GM21786 (cell line): ENCODE data around the gene FOXR1.

Experiments
- ATAC-seq: cut with Tn5 transposase; IDR thresholded peaks from one replicate; pipeline ENCODE4 v1.9.1; 2021; ENCODE audit not compliant: unreplicated experiment

Gene FOXR1

DNA sequence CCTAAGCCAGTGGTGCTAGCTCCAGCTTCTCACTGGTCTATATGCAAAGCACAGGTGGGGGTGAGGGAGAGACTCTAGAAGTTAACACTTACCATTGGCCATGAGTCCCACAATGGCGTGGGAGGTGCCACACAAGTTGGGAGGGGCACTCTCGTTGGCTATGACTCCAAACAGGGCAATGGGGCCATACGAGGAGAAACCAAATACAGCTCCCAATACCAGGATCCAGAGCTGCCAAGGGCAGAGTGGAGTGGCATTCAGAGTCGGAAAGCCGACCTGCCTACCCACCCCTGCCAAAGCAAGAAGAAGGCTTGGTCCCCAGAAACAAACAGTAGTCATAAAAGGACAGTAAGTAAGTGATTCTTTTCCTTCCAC lies 53.5 kb downstream of the FOXR1 start:
- no peak for ATAC-seq

DNA sequence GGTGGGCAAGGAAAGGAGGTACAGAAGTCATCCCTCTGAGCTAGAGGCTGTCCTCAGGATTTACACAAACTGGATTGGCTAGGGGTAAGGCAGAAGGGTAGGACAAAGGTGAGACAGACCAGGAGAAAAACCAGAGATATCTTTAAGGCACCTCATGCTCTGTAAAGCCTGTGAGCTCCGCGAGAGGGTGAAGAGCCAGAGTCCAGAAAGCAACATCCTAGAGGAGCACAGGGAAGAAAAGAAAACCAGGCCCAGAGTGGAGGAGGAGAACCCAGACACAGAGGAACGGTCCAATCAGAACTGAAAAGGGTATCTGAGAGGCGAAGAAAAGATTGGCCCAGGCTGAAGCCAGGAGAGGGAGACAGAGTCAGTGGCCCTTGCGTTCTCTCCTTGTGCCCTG lies 54.0 kb downstream of the FOXR1 start:
- no peak for ATAC-seq

DNA sequence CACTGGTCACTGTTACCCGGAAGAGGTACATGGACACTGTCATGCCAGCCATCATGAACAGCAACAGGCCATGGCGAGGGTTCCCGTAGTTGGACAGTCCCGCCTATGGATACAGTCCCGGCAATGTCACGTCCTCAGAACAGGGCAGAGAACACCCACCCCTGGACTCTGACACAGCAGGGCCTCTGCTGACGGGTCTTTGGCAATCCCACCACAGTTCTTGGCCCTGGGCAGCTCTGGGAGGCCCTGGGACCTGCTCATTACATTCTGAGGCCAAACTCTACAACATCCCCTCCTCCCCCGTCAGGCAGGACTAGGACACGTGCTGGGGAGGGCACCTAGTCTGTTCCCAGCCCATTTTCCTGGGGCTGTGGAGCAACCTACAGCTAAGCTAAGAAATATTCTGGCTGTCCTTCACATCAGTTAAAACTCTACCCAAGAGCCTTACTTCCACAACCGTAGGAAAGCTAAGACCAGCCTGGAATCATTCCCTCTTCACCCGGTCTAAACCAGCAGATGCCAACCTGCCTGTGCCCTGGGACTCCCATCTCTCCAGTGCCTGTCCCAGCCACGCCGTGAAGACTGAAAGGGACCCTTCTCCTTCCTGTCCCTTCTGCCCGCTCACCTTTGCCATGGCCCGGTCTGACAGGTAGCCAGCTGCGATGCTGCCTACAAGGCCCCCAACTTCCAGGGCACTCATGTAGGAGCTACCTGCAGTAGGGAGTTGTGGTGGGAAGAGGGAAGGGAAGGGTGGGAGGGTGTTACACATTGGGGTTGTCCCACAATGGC lies 54.6 kb downstream of the FOXR1 start:
- ATAC-seq, result no peak

DNA sequence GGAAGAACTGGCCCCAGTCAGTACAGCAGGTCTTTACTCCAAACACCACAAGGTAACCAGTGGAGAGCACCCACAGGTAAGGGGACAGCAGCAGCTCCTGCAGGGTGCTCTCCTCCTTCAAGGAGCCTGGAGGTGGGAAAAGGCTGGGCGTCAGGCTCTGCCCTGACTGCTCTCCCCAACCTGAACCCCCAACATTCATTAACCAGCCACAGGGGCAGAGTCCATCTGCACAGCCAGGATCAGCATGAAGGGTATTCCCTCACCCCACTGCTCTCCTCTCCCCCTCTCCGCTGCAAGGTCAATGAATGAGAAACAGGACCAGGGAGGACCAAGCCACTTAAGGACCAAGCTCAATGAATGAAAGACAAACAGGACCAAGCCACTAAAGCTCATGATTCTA lies 55.4 kb downstream of the FOXR1 start:
- no peak for ATAC-seq

DNA sequence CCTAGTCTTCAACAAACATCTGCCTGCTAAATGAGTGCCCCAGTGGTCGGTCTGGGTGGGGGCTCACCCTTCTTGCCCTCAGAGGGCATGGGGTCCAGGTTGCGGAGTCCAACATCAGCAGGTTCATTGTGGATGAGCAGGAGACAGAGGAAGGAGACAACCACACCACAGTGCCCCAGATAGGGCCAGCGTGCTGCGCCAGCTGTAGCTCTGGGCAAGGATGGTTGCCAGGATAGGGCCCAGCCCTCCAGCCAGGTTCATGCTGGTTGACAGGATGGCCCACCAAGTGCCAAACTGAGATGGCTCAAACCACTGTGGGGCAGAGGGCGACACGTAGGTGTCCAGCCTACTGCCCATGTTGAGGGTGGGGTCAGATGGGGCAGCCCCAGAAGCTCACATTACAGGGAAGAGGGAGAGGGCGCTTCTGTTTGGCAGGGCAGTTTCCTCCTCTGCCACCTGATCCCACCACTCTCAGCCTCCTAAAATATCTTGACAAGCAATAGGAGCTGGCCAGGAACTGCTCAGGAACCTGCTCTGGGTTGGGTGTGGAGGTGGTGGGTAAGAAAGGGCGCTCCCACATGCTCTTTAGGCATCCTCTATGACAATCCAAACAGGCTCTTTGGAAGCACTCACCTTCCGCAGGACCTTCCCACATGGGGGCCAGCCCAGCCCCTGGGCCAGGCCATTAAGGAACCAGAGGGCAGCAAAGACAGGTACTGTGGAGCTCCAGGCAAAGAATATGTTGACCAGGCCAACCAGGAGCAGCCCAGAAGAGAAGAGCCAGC lies 56.2 kb downstream of the FOXR1 start:
- no peak for ATAC-seq

DNA sequence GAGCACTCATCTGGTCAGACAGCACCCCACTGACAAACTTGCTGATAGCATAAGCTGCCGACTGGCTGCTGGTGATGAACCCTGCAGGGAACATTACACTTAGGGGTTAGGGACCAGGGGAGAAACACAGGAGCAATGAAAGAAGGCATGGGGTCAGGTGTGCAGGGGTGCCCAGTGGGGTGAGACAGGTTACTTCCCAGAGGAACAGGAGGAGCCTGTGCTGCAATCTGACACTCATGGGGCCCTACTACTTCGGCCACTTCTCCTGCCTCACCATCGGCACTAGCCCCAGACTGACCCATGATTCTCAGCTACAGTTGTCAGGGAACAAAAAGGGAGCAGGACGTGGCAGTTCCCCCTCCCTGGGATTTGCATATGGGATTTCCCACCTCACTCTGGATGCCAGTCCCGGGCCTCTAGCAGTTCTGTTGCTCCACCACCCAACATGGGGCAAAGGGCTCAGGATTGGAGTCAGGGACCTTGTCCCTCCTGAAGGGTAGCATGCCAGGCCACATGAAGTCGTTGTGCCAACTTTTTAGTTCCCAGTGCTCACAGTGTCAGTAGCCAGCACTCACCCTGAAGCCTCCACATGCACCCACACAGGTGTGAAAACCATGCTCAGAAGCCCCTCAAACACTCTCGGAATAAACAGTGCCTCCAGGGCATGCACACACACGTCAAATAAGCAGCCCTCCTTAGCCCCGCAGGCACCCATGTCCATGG lies 56.9 kb downstream of the FOXR1 start:
- ATAC-seq, result no peak

DNA sequence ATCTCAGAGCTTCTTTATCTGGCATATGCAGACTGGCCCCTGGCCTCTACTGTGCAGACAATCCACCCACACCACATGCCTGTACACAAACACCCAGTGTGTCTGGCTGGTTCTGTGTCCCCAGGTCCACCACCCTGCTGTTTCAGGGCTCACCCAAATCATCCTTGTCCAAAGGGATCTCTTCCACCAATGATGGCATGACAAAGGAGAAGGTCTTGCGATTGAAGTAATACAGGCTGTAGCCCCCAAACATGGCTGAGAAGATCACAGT lies 57.4 kb downstream of the FOXR1 start:
- ATAC-seq, result no peak

DNA sequence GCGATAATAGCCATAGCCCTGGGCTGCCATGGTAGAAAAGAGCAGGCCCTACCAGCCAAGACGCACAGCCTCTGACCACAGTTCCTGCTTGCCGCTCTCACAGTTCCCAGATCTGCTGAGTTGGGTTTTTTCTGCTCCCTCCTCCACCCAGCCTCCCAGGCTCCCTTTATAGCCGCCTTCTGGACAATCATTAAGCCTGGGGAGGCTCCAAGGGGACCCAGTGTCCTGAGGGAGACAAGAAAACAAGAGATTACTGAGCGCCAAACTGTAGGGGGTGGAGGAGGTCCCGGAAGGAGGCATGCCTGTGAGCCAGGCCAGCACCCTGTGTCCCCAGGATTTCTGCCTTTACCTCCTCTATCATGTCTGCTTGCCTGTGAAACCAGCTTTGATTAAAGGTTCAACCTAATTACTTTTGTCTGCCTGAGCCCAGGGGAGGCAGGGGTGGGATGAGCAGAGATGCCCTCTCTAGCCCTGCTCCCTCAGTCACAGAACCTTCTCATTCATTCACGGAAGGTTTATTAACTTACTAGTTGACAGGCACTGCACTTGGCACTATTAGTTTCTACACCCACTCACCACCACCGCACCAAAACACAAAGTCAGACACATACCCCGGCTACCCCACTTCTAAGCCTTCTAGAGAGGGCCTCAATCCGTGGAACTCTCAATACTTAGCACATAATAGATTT lies 57.9 kb downstream of the FOXR1 start:
- ATAC-seq, result peak; percentile 16

DNA sequence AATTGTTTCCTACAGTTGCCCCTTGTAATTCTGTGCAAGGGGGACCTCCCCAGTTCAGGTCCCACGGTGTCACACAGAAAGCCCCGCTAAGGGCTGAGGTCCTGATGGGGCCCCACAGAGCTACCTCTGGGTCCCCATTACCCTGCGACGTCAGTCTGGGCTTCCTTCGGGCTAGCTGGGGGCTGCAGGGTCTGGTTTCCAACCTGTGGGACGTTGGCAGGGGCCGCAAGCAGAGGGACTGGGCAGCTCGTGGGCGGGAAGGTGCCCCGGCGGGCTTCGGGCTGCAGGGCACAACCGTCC lies 58.4 kb downstream of the FOXR1 start:
- peak; percentile 7 for ATAC-seq

DNA sequence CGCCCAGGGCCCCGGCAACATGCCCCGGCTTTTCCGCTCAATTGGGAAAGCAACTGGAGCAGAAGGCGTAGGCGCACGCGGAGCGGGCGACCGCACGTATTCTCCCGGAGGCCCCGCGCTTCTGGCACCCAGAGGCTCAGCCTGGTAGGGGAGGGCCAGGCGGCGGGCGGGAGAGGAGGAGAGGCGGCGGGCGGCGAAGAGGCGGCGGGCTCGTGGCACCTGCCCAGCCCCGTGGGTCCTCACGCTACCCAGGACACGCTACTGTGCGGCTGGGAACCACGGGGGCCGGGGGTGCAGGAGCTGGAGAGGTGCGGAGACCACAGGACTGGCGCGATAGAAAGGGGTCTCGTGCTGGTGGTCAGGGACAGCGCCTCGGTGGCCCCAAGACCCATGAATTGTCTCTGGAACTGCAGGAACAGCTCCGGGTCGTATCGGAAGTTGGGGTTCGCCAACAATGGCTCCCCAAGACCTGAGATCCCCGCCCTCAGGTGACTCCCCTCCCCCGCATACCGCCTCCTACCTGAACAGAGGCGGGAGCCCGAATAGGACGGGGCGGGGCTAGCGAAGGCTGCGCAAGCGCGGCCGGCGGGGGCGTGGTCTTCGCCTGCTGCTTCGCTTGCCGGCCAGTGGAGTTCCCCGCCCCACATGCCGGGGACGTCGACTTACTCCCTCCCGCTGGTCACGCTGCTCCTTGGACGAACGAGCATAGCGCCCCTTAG lies 58.9 kb downstream of the FOXR1 start, which contains the start of gene SLC37A4:
TSS of gene SLC37A4 (minus strand) at position 549 of the 719 bp plus-strand sequence.
- ATAC-seq, result peak; percentile 85
